Mesothelial cell of epicardium (in vitro differentiated cells): ENCODE results near the gene MED13L. TPM values are rescaled to one million over a fixed set of nuclear protein-coding genes. Genes with fewer than 3 reads are reported as not detected.

Experiments used
- DNase-seq, 2 experiments: peaks; one replicate each; pipeline ENCODE4 v3.0.0; 2021; ENCODE audit warnings: low spot score in 2 of 2; ENCODE audit not compliant: unreplicated experiment in 2 of 2
- H3K27ac Mint-ChIP-seq: 2 replicates; pipeline ENCODE4 v1.8.0; 2021; ENCODE audit warnings: mixed read lengths
- H3K27me3 Mint-ChIP-seq: 2 replicates; pipeline ENCODE4 v1.8.0; 2021; ENCODE audit warnings: low read depth, mixed read lengths
- H3K36me3 Mint-ChIP-seq: 2 replicates; pipeline ENCODE4 v1.8.0; 2021; ENCODE audit warnings: mixed read lengths
- H3K4me1 Mint-ChIP-seq: 2 replicates; pipeline ENCODE4 v1.8.0; 2021; ENCODE audit warnings: mixed read lengths
- H3K4me3 Mint-ChIP-seq: 2 replicates; pipeline ENCODE4 v1.8.0; 2021; ENCODE audit warnings: mild to moderate bottlenecking, moderate library complexity, mixed read lengths
- H3K9me3 Mint-ChIP-seq: 2 replicates; pipeline ENCODE4 v1.8.0; 2021; ENCODE audit warnings: mixed read lengths
- total RNA-seq: library from RNA; stranded (reverse); gene quantifications from 3 replicates; pipeline ENCODE4 v1.2.1, GENCODE V29; 2021
- TF ChIP-seq, protein P1 (sequence below): fragments of 200-600 bp; sonication (generic); IDR thresholded peaks from one replicate; pipeline ENCODE4 v1.5.0; 2021; ENCODE audit warnings: antibody characterized with exemption; ENCODE audit not compliant: unreplicated experiment

Gene MED13L
- total RNA-seq, 1 donor from 2014 or later = 179 TPM

DNA sequence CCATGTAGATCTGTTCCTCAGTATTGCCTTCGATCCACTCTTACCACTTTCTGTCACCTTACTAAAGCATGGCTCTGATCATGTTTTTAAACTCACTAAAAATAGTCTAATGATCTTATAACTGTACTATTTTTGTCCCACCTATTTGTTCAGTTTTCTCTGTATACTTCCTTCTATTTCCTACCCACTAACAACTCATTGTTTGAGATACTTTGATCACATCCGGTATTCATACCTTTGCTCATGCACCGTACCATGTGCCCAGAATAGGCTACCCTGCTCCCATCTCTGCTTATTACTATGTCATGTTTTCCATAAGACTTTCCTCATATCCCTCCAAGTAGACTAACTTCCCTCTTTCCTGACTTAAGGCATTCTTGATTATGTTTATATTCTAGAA, 128.6 kb downstream of the MED13L start:
- Mint-ChIP-seq H3K4me1 (peaks cover 59% of the 10 kb centered on the region), H3K27me3 (no peaks in the 10 kb centered on the region), H3K9me3 (no peaks in the 10 kb centered on the region), H3K4me3 (no peak overlapping the region), H3K36me3 (no peaks in the 10 kb centered on the region), H3K27ac (no peak overlapping the region)
- DNase-seq = no peak
- TF ChIP-seq, protein P1, sequence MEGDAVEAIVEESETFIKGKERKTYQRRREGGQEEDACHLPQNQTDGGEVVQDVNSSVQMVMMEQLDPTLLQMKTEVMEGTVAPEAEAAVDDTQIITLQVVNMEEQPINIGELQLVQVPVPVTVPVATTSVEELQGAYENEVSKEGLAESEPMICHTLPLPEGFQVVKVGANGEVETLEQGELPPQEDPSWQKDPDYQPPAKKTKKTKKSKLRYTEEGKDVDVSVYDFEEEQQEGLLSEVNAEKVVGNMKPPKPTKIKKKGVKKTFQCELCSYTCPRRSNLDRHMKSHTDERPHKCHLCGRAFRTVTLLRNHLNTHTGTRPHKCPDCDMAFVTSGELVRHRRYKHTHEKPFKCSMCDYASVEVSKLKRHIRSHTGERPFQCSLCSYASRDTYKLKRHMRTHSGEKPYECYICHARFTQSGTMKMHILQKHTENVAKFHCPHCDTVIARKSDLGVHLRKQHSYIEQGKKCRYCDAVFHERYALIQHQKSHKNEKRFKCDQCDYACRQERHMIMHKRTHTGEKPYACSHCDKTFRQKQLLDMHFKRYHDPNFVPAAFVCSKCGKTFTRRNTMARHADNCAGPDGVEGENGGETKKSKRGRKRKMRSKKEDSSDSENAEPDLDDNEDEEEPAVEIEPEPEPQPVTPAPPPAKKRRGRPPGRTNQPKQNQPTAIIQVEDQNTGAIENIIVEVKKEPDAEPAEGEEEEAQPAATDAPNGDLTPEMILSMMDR = no peak

DNA sequence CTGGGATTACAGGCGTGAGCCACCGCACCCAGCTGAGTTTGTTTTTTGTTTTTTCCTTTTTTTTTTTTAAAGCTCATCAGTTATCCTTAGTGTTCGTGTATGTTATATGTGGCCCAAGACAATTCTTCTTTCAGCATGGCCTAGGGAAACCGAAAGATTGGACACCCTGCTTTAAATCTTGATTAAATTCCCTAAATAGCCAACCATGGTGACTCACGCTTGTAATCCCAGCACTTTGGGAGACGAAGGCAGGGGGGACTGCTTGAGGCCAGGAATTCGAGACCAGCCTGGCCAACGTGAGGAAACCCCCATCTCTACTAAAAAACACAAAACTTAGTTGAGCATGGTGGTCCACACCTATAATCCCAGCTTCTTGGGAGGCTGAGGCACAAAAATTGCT, 131.1 kb downstream of the MED13L start:
- H3K27me3 Mint-ChIP-seq = no peaks in the 10 kb centered on the region
- TF ChIP-seq, protein P1 = no peak
- H3K4me3 Mint-ChIP-seq = no peak overlapping the region
- no peaks in the 10 kb centered on the region for H3K36me3 Mint-ChIP-seq
- H3K27ac Mint-ChIP-seq = no peak overlapping the region
- DNase-seq = no peak
- peaks cover 56% of the 10 kb centered on the region for H3K4me1 Mint-ChIP-seq
- H3K9me3 Mint-ChIP-seq = no peaks in the 10 kb centered on the region

DNA sequence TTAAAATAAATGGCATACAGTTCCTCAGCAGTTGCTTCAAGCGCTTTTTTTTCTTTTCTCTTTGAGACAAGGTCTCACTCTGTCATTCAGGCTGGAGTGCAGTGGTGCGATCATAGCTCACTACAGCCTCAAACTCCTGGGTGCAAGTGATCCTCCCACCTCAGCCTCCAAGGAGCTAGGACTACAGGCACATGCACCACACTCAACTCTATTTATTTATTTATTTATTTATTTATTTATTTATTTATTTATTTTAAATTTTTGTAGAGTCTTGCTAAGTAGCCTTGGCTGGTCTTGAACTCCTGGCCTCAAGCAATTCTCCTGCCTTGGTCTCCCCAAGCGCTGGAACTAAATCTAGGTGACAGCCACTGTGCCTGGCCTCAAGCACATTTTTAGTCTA, 132.0 kb downstream of the MED13L start:
- H3K27ac Mint-ChIP-seq = no peak overlapping the region
- TF ChIP-seq, protein P1 = no peak
- H3K4me1 Mint-ChIP-seq = peaks cover 49% of the 10 kb centered on the region
- H3K9me3 Mint-ChIP-seq = no peaks in the 10 kb centered on the region
- H3K27me3 Mint-ChIP-seq = no peaks in the 10 kb centered on the region
- H3K4me3 Mint-ChIP-seq = no peak overlapping the region
- H3K36me3 Mint-ChIP-seq = no peaks in the 10 kb centered on the region
- no peak for DNase-seq

DNA sequence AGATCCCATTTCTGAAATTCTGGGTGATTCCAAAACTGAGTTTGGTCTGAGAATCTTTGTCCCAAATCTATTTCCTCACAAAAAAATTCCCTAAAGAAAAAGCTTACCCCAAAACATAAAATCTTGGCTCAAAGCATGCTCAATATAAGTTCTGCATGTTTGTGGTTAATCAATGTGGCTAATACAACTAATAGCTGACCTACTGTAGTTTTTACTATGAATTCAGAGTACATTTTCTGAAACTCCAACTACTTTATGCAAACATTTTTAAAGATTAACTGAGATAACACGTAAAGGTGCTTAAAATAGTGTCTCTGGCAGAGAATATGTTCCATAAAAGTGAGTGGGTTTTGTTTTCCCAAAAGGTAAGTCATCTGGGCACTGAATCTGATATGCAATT, 133.1 kb downstream of the MED13L start:
- Mint-ChIP-seq H3K9me3 (no peaks in the 10 kb centered on the region), H3K27ac (peak overlapping the region; percentile 76), H3K4me3 (no peak overlapping the region), H3K27me3 (no peaks in the 10 kb centered on the region), H3K4me1 (peaks cover 45% of the 10 kb centered on the region), H3K36me3 (no peaks in the 10 kb centered on the region)
- TF ChIP-seq, protein P1 = no peak
- DNase-seq = no peak

DNA sequence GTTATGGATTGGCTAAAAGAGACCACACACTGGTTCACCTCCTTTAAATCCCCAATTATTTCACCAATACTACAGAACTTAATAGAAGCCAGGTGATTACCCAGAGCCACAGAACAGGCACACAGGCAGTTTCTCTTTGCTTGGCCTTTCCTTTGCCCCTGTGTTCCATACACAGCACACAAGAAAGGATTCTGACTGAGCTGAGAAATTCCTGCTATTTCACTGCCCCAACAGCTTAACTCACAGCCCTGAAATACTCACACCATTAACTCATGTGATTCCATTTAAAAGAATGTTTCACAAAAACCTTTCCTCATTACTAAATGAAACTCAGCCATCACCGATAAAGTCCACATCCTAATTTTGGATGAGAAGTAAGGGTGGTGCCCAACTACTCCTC, 133.6 kb downstream of the MED13L start:
- DNase-seq = no peak
- TF ChIP-seq, protein P1 = no peak
- no peak overlapping the region for H3K4me3 Mint-ChIP-seq
- peak overlapping the region; percentile 76 for H3K27ac Mint-ChIP-seq
- no peaks in the 10 kb centered on the region for H3K36me3 Mint-ChIP-seq
- no peaks in the 10 kb centered on the region for H3K27me3 Mint-ChIP-seq
- H3K4me1 Mint-ChIP-seq = peaks cover 43% of the 10 kb centered on the region
- H3K9me3 Mint-ChIP-seq = no peaks in the 10 kb centered on the region
